HFFc6 (cell line): ENCODE results near the gene RPS3A. TPM values are rescaled to one million over a fixed set of nuclear protein-coding genes. Genes with fewer than 3 reads are reported as not detected.

Experiments used
- DNase-seq: peaks from one replicate; pipeline ENCODE4 v3.0.0-alpha.2; 2018
- H3K27ac Mint-ChIP-seq: 2 replicates; pipeline ENCODE4 v1.8.0; 2020; ENCODE audit warnings: mild to moderate bottlenecking, mixed read lengths
- H3K27me3 Mint-ChIP-seq: 2 replicates; pipeline ENCODE4 v1.8.0; 2021; ENCODE audit warnings: mild to moderate bottlenecking, moderate library complexity, mixed read lengths; ENCODE audit not compliant: insufficient read depth
- H3K36me3 Mint-ChIP-seq: 2 replicates; pipeline ENCODE4 v1.8.0; 2021; ENCODE audit warnings: low read depth, mixed read lengths
- H3K4me1 Mint-ChIP-seq: 2 replicates; pipeline ENCODE4 v1.8.0; 2020; ENCODE audit warnings: low read depth, mixed read lengths
- H3K4me3 Mint-ChIP-seq: 2 replicates; pipeline ENCODE4 v1.8.0; 2020; ENCODE audit warnings: mild to moderate bottlenecking, moderate library complexity, mixed read lengths
- H3K9me3 Mint-ChIP-seq: 2 replicates; pipeline ENCODE4 v1.8.0; 2020; ENCODE audit warnings: mild to moderate bottlenecking, mixed read lengths
- CTCF ChIP-seq: fragments of 200-600 bp; sonication (generic); IDR thresholded peaks from 2 replicates; pipeline ENCODE4 v1.5.0; 2021; ENCODE audit warnings: antibody characterized with exemption, mild to moderate bottlenecking
- total RNA-seq, 6 experiments: library from RNA; stranded (reverse); fragmentation: NEBNext Ultra II Directional; extraction: Animal tissue kit (Norgen Biotek cat#: 25700); gene quantifications; 2 replicates in 1 of 6; 3 replicates in 5 of 6; pipeline ENCODE4 v1.2.3, GENCODE V29; 2021

RPS3A gene
- total RNA-seq, 6 experiments from 2014 or later = 1,391 to 1,566 (median 1,482) TPM

GRCh38 chr4:151153585-151153984 is 54.2 kb downstream of the RPS3A start:
- Mint-ChIP-seq H3K27me3 (peaks cover 2% of the 10 kb centered on the region; the same call in 1 of the 2 replicates), H3K4me3 (no peak overlapping the region), H3K36me3 (peaks cover 32% of the 10 kb centered on the region), H3K27ac (no peak overlapping the region), H3K4me1 (no peaks in the 10 kb centered on the region), H3K9me3 (no peaks in the 10 kb centered on the region)
- no peak for DNase-seq
- no peak for TF ChIP-seq CTCF

Other genes starting within 250 kb of the RPS3A start
- 10 to 100 TPM; 13.6 to 17.6 (median 15.0) TPM for gene LRBA, start 84.3 kb upstream of the RPS3A start, total RNA-seq
- gene PRSS48, start 177.5 kb downstream of the RPS3A start, total RNA-seq = not detected
- gene SH3D19, start 226.0 kb downstream of the RPS3A start, total RNA-seq = 10 to 100 TPM; 40.2 to 52.9 (median 51.0) TPM